HG03159 (cell line): Measurements from ENCODE around the gene C9orf50.
A peak's percentile ranks its signal among the peaks of the same experiment; 100 is the strongest.

Source experiments
- ATAC-seq: cut with Tn5 transposase; IDR thresholded peaks from one replicate; pipeline ENCODE4 v1.9.1; 2021; ENCODE audit warnings: mild to moderate bottlenecking, moderate library complexity; ENCODE audit not compliant: unreplicated experiment

Gene C9orf50

GRCh38 chr9:129612123-129612522, 8.8 kb downstream of the C9orf50 start:
- no peak for ATAC-seq

GRCh38 chr9:129611307-129611800, 9.5 kb downstream of the C9orf50 start:
- ATAC-seq: no peak

- peak; percentile 44 for ATAC-seq
Observed at GRCh38 chr9:129610473-129611306, 10.2 kb downstream of the C9orf50 start.

- ATAC-seq: no peak
Observed at GRCh38 chr9:129610213-129610472, 10.8 kb downstream of the C9orf50 start.

GRCh38 chr9:129609486-129610212, 11.3 kb downstream of the C9orf50 start:
- no peak for ATAC-seq

- no peak for ATAC-seq
Observed at GRCh38 chr9:129608561-129609481, 12.1 kb downstream of the C9orf50 start.

GRCh38 chr9:129607027-129607387, 13.9 kb downstream of the C9orf50 start:
- ATAC-seq: no peak

GRCh38 chr9:129606161-129607026, 14.5 kb downstream of the C9orf50 start:
- no peak for ATAC-seq

GRCh38 chr9:129604766-129605163, 16.1 kb downstream of the C9orf50 start:
- no peak for ATAC-seq

GRCh38 chr9:129604056-129604765, 16.7 kb downstream of the C9orf50 start:
- no peak for ATAC-seq

GRCh38 chr9:129602598-129603415, 18.1 kb downstream of the C9orf50 start:
- ATAC-seq: no peak

- no peak for ATAC-seq
Observed at GRCh38 chr9:129601082-129601674, 19.7 kb downstream of the C9orf50 start.

GRCh38 chr9:129598089-129598596, 22.8 kb downstream of the C9orf50 start:
- ATAC-seq: no peak

GRCh38 chr9:129597355-129598088, 23.4 kb downstream of the C9orf50 start:
- no peak for ATAC-seq

- no peak for ATAC-seq
Observed at GRCh38 chr9:129596541-129597331, 24.2 kb downstream of the C9orf50 start.

GRCh38 chr9:129595903-129596540, 24.9 kb downstream of the C9orf50 start:
- ATAC-seq: no peak
